GM19395 (cell line): ENCODE results near the gene SMG7.
"Not testable (repeated sequence)": the region's sequence is repeated elsewhere in the genome, so short reads cannot be mapped to it uniquely, and the experiment has no call there.

Experiments
- ATAC-seq: cut with Tn5 transposase; IDR thresholded peaks from one replicate; pipeline ENCODE4 v1.9.1; 2021; ENCODE audit warnings: mild to moderate bottlenecking, moderate library complexity; ENCODE audit not compliant: unreplicated experiment

SMG7 gene, protein sequence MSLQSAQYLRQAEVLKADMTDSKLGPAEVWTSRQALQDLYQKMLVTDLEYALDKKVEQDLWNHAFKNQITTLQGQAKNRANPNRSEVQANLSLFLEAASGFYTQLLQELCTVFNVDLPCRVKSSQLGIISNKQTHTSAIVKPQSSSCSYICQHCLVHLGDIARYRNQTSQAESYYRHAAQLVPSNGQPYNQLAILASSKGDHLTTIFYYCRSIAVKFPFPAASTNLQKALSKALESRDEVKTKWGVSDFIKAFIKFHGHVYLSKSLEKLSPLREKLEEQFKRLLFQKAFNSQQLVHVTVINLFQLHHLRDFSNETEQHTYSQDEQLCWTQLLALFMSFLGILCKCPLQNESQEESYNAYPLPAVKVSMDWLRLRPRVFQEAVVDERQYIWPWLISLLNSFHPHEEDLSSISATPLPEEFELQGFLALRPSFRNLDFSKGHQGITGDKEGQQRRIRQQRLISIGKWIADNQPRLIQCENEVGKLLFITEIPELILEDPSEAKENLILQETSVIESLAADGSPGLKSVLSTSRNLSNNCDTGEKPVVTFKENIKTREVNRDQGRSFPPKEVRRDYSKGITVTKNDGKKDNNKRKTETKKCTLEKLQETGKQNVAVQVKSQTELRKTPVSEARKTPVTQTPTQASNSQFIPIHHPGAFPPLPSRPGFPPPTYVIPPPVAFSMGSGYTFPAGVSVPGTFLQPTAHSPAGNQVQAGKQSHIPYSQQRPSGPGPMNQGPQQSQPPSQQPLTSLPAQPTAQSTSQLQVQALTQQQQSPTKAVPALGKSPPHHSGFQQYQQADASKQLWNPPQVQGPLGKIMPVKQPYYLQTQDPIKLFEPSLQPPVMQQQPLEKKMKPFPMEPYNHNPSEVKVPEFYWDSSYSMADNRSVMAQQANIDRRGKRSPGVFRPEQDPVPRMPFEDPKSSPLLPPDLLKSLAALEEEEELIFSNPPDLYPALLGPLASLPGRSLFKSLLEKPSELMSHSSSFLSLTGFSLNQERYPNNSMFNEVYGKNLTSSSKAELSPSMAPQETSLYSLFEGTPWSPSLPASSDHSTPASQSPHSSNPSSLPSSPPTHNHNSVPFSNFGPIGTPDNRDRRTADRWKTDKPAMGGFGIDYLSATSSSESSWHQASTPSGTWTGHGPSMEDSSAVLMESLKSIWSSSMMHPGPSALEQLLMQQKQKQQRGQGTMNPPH

DNA sequence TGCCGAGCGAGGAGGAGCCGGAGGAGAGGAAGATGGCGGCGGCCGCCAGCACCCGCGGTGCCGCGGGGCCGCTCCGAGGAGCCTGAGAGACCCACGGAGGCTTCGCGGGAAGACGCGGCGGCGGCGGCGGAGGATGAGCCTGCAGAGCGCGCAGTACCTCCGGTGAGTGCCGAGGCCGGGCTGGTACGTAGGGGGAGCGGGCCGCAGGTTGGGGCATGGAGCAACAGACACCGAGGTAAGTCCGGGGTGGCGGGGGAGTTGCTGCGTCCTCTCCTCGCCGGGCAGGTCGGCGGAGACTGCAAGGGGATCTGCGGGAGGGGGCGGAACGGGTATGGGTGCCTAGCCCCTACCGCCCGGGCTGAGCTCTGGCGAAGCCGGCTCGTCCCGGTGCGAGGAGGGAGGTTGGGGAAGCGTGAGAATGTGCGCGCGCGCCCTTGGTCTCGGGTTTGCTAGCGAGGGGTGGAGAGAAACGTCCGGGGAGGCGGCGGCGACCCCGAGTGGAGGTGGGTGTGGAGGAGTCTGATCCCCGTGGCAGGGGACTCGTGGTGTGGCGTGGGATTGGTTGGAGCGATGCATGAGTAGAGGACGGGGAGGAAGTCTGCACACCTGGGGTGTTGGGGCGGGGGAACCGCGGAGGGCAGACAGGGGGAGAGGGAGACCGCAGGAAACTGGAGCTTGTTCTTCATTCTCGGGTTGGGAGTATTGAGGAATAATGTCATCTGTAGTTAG is at the start of gene SMG7:
Gene SMG7, plus strand, starts transcription at position 12 of the 729 bp plus-strand sequence. Its CDS starts 122 bp downstream, at position 134.
- ATAC-seq: peak; percentile 24

DNA sequence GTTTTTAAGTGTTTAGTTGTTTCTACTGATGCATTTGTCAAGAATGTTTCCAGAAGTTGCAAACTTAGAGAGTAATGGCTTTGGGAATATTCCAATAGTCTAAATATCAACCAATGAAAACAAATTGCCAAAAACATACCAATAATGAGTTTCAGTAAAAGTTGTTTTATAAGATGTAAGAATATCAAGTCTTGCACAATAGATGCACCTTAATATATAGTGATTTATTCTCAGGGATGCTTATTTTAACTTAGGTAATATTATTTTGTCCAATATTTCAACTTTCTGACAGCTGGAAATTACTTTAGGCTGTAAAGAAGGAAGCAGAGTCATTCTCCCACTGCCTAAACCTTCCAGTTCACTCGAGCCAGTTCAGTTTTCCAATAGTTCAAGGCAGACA is 48.8 kb upstream of the SMG7 start:
- ATAC-seq: no peak

DNA sequence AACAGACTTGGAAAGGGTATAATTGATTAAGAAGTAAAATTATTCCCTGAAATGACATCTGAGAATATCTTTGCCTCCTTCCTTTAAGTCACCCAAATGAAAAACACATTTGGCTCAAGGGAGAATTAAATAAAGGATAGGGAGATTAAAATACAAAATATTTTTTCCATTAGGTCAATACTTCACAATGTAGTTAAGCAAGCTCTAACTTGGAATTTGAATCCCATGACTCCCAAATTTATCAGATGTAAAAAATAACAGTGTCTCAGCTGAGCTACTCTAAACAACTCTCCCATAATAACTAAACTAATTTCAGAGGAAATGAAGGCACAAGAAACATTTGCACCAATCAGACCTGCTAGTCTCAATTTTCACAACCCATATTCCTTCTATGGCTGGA is 47.6 kb upstream of the SMG7 start:
- ATAC-seq: no peak

DNA sequence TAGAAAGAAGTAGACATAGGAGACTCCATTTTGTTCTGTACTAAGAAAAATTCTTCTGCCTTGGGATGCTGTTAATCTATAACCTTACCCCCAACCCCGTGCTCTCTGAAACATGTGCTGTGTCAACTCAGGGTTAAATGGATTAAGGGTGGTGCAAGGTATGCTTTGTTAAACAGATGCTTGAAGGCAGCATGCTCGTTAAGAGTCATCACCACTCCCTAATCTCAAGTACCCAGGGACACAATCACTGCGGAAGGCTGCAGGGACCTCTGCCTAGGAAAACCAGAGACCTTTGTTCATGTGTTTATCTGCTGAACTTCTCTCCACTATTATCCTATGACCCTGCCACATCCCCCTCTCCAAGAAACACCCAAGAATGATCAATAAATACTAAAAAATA is 44.7 kb upstream of the SMG7 start:
- ATAC-seq: not testable (repeated sequence)

DNA sequence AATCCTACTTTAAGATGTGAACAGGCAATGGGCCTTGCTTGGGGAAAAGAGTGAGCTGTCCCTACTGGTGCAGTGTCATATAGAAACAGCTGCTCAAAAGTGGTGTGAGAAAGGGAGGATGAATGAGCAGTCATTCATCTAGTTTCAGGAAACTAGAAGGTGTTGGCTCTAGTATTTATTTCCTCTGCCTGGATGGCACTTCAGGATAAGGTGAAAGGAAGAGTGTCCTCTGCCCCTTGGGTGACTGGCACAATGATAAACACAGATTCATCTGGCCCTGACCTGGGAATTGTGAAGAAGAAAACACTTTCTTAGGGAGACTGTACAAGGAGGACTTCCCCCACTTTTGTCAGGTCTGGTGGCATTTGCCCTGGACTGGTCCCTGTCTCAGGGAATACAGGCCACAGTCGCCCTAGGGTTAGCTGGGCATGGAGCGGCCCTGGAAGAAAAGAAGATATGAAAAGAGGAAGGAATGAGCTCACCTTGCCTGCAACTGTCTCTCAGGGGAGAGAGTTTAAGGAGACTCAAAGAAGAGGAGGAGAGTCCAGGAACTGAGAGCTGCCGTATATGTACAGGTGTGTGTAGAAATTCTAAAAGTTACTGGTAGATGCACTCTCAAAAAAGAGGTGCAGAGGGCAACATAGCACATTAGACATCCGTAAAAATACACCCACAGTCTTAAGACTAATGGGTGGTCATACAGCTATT is 40.3 kb upstream of the SMG7 start:
- no peak for ATAC-seq

DNA sequence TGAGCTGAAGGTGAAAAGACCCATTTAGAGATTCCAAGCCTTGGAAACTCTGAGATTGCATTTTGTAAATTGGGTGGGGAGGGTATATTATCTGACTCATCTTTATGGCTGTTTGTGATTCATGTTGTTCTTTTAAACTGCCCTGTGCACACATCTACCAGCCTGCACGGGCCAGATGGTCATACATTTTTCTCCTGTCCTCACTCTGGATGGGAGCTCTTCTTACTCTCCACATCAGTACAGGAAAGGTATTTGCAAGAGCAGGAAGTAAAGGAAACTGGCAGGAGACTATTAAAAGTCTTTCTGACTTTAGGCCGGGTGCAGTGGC is 39.8 kb upstream of the SMG7 start:
- no peak for ATAC-seq

DNA sequence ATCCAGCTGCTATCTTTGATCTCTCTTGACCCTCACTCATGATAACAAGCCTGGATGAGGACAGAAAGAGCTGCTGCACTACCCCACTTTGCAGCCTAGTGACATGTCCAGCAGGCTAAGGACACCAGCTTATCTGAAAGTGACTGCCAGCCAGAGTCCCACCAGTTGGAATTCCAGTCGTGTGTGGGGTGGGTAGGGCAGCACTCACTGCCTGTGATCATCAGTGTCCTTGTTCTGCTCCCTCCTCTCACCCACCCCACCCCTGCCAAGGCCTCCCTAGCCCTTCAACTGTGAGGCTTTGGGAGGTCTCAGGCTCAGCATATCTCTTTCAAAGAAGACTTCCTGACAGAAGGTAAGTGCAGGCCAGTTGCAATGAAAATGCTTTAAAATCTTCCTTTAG is 38.6 kb upstream of the SMG7 start:
- no peak for ATAC-seq

DNA sequence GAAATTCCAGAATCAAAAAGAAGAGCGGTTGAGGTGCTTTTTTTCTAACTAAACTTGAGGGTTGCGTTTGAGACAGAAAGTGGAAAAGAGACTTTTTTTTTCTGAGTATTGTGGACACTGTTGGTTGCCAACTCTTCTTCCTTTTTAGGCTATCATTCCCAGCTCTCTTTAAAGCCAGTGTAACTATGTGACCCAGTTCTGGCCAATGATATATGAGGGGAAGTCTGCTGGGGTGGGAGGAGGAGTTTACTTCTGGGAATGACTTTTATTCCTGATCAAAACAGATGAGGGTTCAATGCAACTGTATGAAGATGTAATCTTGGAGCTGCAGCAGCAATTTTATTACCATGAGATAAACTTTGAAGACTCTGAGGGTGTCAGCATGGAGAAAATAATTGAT is 36.8 kb upstream of the SMG7 start:
- no peak for ATAC-seq

DNA sequence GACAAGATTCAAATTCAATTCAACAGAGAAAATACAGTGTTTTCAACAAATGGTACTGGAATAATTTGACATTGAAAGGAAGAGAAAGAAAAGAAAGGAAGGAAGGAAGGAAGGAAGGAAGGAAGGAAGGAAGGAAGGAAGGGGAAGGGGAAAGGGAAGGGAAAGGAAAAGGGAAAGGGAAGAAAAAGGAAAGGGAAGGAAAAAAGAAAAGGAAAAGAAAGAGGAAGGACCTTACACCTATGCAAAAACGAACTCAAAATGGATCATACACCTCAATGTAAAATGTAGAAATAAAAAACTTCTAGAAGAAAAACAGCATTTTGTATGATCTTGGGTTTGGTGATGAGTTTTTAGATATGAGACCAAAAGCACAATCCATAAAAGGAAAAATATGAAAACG is 34.2 kb upstream of the SMG7 start:
- ATAC-seq: no peak

DNA sequence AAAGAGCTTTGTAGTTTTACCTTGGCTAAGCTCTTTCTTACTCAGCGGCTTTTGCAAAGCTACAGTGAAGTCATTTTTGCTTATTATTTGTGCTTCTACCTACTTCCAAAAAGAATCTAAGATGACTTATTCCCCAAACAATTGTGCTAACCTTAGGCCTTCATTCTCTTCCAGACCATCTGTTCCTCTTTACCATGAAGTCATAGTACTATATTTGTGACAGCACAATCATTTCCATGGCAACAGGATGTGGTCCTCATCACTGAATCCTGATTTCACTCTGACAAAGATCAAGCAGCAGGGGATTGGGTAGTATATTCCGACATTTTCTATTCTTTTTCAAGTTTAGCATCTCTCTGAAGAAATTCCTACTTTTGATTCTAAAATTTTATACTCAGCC is 29.3 kb upstream of the SMG7 start:
- ATAC-seq: no peak

DNA sequence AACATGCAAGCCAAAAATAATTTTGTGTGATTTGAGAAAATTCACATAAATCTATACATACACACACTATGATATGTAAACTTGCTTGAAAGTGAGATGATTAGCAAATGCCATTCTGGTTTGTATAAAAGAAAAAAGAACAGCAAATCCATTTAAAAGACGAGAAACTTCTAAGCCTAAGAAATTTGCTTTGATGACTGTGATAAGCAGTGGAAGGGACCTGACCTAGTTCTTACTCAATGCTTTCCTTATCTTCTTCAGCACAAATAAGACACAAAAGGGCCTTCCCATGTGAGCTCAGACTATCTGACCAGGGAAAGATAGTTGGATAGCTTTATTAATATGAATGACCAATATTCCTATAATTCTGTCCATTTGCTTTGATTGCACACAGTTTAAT is 28.8 kb upstream of the SMG7 start:
- ATAC-seq: no peak

DNA sequence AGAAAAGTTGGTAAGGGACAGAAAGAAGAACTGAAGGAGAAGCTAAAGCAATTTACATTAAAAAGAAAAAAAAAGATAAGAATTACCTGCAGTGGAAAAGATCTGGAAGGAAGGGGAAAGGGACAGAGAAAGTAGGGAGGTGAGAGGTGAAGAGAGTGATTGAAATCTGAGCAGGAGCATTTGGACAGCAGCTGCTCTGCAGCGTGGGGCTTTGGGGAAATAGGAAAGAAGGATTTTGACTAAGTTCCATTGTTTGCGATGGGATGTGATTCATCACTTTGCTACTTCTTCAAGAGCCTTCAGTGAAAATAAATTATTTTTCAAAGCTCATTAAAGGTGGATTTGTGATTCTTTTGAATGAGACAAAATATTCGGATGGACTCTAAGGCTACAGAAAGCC is 28.1 kb upstream of the SMG7 start:
- no peak for ATAC-seq

DNA sequence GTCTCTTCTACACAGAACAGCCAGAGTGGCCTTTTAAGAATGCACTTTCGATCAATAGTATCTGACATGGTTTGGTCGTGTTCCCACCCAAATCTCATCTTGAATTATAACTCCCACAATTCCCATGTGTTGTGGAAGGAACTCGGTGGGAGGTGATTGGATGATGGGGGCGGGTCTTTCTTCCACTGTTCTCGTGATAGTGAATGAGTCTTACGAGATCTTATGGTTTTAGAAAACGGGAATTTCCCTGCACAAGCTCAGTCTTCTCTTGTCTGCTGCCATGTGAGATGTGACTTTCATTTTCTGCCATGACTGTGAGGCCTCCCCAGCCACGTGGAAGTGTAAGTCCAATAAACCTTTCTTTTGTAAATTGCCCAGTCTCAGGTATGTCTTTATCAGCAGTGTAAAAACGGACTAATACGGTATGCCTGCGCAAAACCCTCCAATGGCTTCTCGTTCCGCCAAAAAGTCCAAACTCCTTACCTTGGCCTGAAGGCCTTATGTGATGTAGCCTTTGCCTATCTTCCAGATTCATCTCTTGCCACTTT is 23.0 kb upstream of the SMG7 start:
- no peak for ATAC-seq

DNA sequence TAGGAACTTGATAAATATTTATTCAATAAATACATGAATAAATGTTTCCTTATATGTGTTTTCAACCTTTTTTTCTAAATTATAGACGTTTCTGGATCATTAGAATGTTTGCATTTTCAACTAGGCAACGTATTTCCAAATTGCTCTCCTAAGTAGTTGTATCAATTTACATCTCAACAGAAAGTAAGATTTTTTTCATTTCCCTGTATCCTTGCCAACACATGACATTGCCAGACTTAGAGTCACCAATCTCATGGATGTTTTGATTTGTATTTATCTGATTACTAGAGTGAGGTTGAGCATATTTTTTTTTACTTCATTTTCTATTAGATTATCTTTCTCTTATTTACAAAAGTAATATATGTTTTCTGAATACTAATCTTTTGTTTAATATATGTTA is 22.2 kb upstream of the SMG7 start:
- ATAC-seq: no peak

DNA sequence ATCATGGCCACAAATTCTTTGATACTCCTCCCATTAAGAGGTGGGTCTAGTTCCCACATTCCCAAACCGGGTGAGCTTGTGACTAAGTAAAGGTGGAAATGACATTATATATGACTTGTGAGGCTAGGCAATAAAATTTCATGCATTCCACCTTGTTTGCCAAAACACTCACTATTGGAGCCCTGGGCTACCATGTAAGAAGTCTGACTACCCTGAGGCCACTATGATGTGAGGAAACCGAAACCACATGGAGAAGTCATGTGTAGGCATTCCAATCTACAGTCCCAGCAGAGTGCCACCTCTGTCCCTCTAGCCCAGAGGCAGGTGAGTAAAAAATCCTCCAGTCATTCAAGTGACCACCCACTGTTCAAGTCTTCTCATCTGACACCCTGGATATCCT is 17.9 kb upstream of the SMG7 start:
- ATAC-seq: no peak

DNA sequence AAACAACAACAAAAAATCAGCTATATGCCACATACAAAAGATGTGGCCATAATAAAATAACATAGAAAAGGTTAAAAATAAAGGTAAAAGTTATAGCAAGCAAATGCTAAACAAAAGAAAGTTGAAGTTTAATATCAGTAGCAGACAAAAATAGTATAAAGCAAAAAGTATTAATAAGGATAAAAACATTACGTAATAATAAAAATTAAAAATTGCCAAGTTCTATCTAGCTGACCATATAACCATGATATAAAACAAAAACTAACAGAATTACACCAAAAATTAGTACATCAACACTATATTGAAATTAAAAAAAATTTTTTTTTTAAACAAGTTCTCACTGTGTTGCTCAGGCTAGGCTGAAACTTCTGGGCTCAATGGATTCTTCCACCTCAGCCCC is 15.5 kb upstream of the SMG7 start:
- no peak for ATAC-seq

DNA sequence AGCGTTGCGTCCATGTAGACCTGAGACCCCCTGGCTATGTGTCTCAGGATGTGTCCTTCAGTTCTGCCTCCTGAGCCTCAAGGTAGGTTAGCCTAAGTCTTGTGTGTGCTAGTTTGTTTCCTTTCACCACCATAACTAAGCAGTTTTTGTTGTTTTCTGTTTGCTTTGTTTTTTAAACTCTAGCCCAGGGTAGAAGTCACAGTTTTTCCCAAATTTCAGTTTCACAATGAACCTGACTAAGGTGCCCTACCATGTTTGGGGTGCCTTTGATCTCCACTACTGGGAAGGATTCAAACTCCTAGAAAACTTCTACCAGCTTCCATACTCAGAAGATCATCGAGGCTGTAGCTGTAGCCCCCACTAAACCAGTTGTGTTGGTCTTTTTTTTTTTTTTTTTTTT is 14.8 kb upstream of the SMG7 start:
- ATAC-seq: no peak

DNA sequence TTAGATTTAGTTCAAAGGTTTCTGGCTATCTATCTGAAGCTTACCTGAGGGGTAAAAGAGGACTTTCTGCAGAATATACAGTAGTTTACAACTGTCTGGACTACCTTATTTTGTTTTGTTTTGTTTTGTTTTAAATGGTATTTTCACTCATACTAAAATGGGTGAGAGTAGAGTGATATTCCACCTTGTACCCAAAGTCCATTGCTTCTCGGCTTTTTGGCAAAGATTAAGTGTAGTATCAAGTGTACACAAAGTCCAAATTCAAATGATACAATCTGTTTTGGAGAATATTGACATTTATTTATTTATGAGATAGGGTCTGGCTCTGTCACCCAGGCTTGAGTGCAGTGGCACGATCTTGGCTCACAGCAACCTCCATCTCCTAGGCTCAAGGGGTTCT is 11.7 kb upstream of the SMG7 start:
- ATAC-seq: no peak

DNA sequence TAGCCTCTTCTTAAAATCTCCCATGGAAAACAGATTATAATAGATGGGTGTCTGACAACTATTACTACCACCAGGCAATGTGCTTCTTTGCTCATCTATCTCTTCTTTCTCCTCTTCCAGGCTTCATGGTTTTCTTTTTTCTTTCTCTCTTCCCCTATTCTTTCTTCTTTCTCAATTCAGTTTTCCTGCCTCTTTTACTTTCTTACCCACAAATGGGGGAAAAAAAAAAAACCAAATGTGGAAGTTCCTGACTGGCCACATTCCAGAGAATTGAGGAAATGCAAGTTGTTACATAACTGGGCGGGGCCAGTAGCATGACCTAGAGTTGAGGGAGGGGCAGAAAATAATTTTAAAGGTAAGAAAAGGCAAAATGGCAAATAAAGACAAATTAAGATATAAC is 10.9 kb upstream of the SMG7 start:
- ATAC-seq: no peak

DNA sequence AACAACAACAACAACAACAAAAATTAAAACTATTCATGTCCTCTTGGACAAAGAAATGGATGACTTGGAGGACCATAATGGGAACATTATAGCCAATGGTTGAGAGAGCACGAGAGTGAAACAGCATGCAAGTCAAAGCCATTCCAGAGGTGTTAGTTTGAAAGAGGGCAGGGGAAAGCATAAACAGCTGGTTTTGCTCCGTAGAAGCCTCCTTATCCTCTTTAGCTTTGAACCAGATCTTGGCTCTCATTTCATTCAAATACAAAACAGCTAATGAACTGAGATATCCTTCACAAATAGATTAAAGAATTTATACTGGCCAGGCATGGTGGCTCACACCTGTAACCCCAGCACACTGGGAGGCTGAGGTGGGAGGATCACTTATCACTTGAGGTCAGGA is 8.7 kb upstream of the SMG7 start:
- no peak for ATAC-seq
